SK-N-SH treated with all-trans-retinoic acid at 6 μM for 48 hours (cell line): ENCODE data around the gene BPIFA1.

Experiments
- ATAC-seq: fragments of 200-7000 bp; cut with Tn5 transposase; 3 replicates; pipeline ENCODE4 v1.9.1; 2020; ENCODE audit warnings: mild to moderate bottlenecking, moderate library complexity
- ARNTL ChIP-seq: fragments of 450-650 bp; formaldehyde crosslinking; IDR thresholded peaks from 2 replicates; pipeline ENCODE4 v1.5.0; 2020; ENCODE audit warnings: low read depth, mild to moderate bottlenecking, moderate library complexity, borderline replicate concordance
- BACH2 ChIP-seq: fragments of 250-450 bp; sonication (Bioruptor Pico); IDR thresholded peaks from 2 replicates; pipeline ENCODE4 v1.9.0; 2021; ENCODE audit warnings: mild to moderate bottlenecking, borderline replicate concordance
- CREB5 ChIP-seq: fragments of 250-450 bp; sonication (Bioruptor Pico); IDR thresholded peaks from 2 replicates; pipeline ENCODE4 v1.5.1; 2020; ENCODE audit warnings: low read depth, mild to moderate bottlenecking, moderate library complexity
- CSDC2 ChIP-seq: fragments of 250-450 bp; sonication (Bioruptor Pico); IDR thresholded peaks from 2 replicates; pipeline ENCODE4 v1.5.0; 2020; ENCODE audit warnings: mild to moderate bottlenecking, moderate library complexity
- CSRNP3 ChIP-seq: fragments of 250-450 bp; sonication (Bioruptor Pico); IDR thresholded peaks from 2 replicates; pipeline ENCODE4 v1.5.1; 2021; ENCODE audit warnings: mild to moderate bottlenecking, moderate library complexity
- ESRRG ChIP-seq: fragments of 250-450 bp; sonication (Bioruptor Pico); IDR thresholded peaks from 2 replicates; pipeline ENCODE4 v1.6.1; 2021; ENCODE audit warnings: mild to moderate bottlenecking
- GLIS3 ChIP-seq: fragments of 250-450 bp; sonication (Bioruptor Pico); IDR thresholded peaks from 2 replicates; pipeline ENCODE4 v1.5.0; 2020; ENCODE audit warnings: mild to moderate bottlenecking, moderate library complexity
- ISL1 ChIP-seq: fragments of 250-450 bp; sonication (Bioruptor Pico); IDR thresholded peaks from 2 replicates; pipeline ENCODE4 v2.1.2; 2022; ENCODE audit warnings: mild to moderate bottlenecking, moderate library complexity
- OSR1 ChIP-seq: fragments of 250-450 bp; sonication (Bioruptor Pico); IDR thresholded peaks from 2 replicates; pipeline ENCODE4 v1.8.0; 2022; ENCODE audit warnings: moderate library complexity, mild to moderate bottlenecking, inconsistent platforms
- PATZ1 ChIP-seq: fragments of 250-450 bp; sonication (Bioruptor Pico); IDR thresholded peaks from 2 replicates; pipeline ENCODE4 v1.8.0; 2020; ENCODE audit warnings: mild to moderate bottlenecking, moderate library complexity, borderline replicate concordance
- POU6F1 ChIP-seq: fragments of 250-450 bp; sonication (Bioruptor Pico); IDR thresholded peaks from 2 replicates; pipeline ENCODE4 v1.8.0; 2021; ENCODE audit warnings: low read depth, mild to moderate bottlenecking, moderate library complexity, borderline replicate concordance
- SNAI2 ChIP-seq: fragments of 250-450 bp; sonication (Bioruptor Pico); IDR thresholded peaks from 2 replicates; pipeline ENCODE4 v1.5.0; 2020; ENCODE audit warnings: mild to moderate bottlenecking, moderate library complexity
- TCF4 ChIP-seq: fragments of 250-450 bp; sonication (Bioruptor Pico); IDR thresholded peaks from 2 replicates; pipeline ENCODE4 v1.8.0; 2021; ENCODE audit warnings: mild to moderate bottlenecking, moderate library complexity, borderline replicate concordance
- TOX ChIP-seq: fragments of 250-450 bp; sonication (Bioruptor Pico); IDR thresholded peaks from 2 replicates; pipeline ENCODE4 v1.8.0; 2021; ENCODE audit warnings: mild to moderate bottlenecking, moderate library complexity, borderline replicate concordance
- TSHZ2 ChIP-seq: fragments of 250-450 bp; sonication (Bioruptor Pico); IDR thresholded peaks from 2 replicates; pipeline ENCODE4 v1.5.0; 2020; ENCODE audit warnings: mild to moderate bottlenecking, moderate library complexity
- ZC3H10 ChIP-seq: fragments of 250-450 bp; sonication (Bioruptor Pico); IDR thresholded peaks from 2 replicates; pipeline ENCODE4 v1.5.1; 2021; ENCODE audit warnings: mild to moderate bottlenecking, moderate library complexity
- ZFP3 ChIP-seq: fragments of 250-450 bp; sonication (Bioruptor Pico); IDR thresholded peaks from 2 replicates; pipeline ENCODE4 v1.5.0; 2020; ENCODE audit warnings: mild to moderate bottlenecking, moderate library complexity
- ZFP30 ChIP-seq: fragments of 450-650 bp; formaldehyde crosslinking; IDR thresholded peaks from 2 replicates; pipeline ENCODE4 v1.5.0; 2022; ENCODE audit warnings: mild to moderate bottlenecking, moderate library complexity
- ZNF565 ChIP-seq: fragments of 450-650 bp; formaldehyde crosslinking; conservative IDR thresholded peaks from 2 replicates; pipeline ENCODE4 v1.5.0; 2020; ENCODE audit warnings: low read depth, mild to moderate bottlenecking, moderate library complexity
- ZNF70 ChIP-seq: fragments of 450-650 bp; formaldehyde crosslinking; IDR thresholded peaks from 2 replicates; pipeline ENCODE4 v1.5.0; 2020; ENCODE audit warnings: mild to moderate bottlenecking, moderate library complexity
- ZNF8 ChIP-seq: fragments of 450-650 bp; formaldehyde crosslinking; IDR thresholded peaks from 2 replicates; pipeline ENCODE4 v1.5.0; 2020; ENCODE audit warnings: mild to moderate bottlenecking, moderate library complexity

The BPIFA1 gene

GRCh38 chr20:33199026-33199425 is 36.8 kb upstream of the BPIFA1 start:
- no peak for ATAC-seq
- TF ChIP-seq GLIS3 (CRISPR knock-in tag) (no peak), ZC3H10 (CRISPR knock-in tag) (no peak), ISL1 (CRISPR knock-in tag) (no peak), BACH2 (CRISPR knock-in tag) (no peak), TCF4 (CRISPR knock-in tag) (no peak), ZFP30 (CRISPR knock-in tag) (no peak), ZNF565 (CRISPR knock-in tag) (no peak), ZFP3 (CRISPR knock-in tag) (no peak), CSRNP3 (CRISPR knock-in tag) (no peak), CSDC2 (CRISPR knock-in tag) (no peak), ZNF8 (CRISPR knock-in tag) (no peak), ZNF70 (no peak), OSR1 (CRISPR knock-in tag) (no peak), SNAI2 (CRISPR knock-in tag) (no peak), TSHZ2 (CRISPR knock-in tag) (no peak), CREB5 (CRISPR knock-in tag) (no peak), ARNTL (CRISPR knock-in tag) (no peak), PATZ1 (no peak), POU6F1 (CRISPR knock-in tag) (no peak), TOX (CRISPR knock-in tag) (no peak)

- TF ChIP-seq SNAI2 (CRISPR knock-in tag) (no peak), ZNF70 (no peak), TCF4 (CRISPR knock-in tag) (no peak), POU6F1 (CRISPR knock-in tag) (no peak), ZFP3 (CRISPR knock-in tag) (no peak), ESRRG (CRISPR knock-in tag) (no peak), ARNTL (CRISPR knock-in tag) (no peak), ZC3H10 (CRISPR knock-in tag) (no peak), PATZ1 (no peak), ISL1 (CRISPR knock-in tag) (no peak), TSHZ2 (CRISPR knock-in tag) (no peak), CREB5 (CRISPR knock-in tag) (no peak)
- ATAC-seq: no peak
Measured at GRCh38 chr20:33202451-33202850, 33.3 kb upstream of the BPIFA1 start.
